ENCODE results near the gene LYRM1. TPM values are rescaled to one million over a fixed set of nuclear protein-coding genes. Genes with fewer than 3 reads are reported as not detected.

LYRM1 gene
- total and polyA plus RNA-seq, 10 of the 15 experiments (the other 5 are each of a cell fraction or from before 2014, with no cell fraction given), result 18.4 to 54.4 (median 38.0) TPM

- TF ChIP-seq ZNF592 (IDR thresholded peaks at IDR 0.05) (no peak), NFYB (IDR thresholded peaks at IDR 0.05; ENCODE audit: insufficient read depth, low read depth, low read length) (no peak), ZNF24 (IDR thresholded peaks at IDR 0.05) (no peak), SMARCA5 (IDR thresholded peaks at IDR 0.05) (no peak)
Observed at GRCh38 chr16:20865420-20866131, 35.0 kb upstream of the LYRM1 start (continued).

GRCh38 chr16:20866145-20866772 is 34.3 kb upstream of the LYRM1 start:
- no peak for FAIRE-seq
- RAD21 ChIA-PET (ENCODE audit: unreplicated experiment), result interaction anchor here (0.9 to 6.0 kb wide), 8 partner anchors 8 to 435 kb away, joined by 3 to 48 read pairs (median 8); partner anchors contain the start of genes DCUN1D3 and LYRM1

More at GRCh38 chr16:20866145-20866772, 34.3 kb upstream of the LYRM1 start:
- Histone ChIP-seq H2AFZ (ENCODE audit: control insufficient read depth, low read depth, low read length) (peak overlapping the region; percentile 64; the same call in 1 of the 2 replicates), H3K4me1 (ENCODE audit: control insufficient read depth, insufficient read depth, low read length) (peaks cover 28% of the 10 kb centered on the region), H3K79me2 (ENCODE audit: control insufficient read depth, insufficient read depth, low read length) (peaks cover 16% of the 10 kb centered on the region), H3K9ac (ENCODE audit: control insufficient read depth, insufficient read depth, low read length) (peak overlapping the region; percentile 59), H3K9me3 (replicated peaks; ENCODE audit: control insufficient read depth, insufficient read depth, low read length) (no peaks in the 10 kb centered on the region), H3K27me3 (replicated peaks in 1 of 2; ENCODE audit: control insufficient read depth in 2 of 2, insufficient read depth in 2 of 2, low read length in 1 of 2) (no peaks in the 10 kb centered on the region), H3K4me2 (ENCODE audit: control insufficient read depth, insufficient read depth) (peak overlapping the region; percentile 81), H4K20me1 (ENCODE audit: control insufficient read depth, insufficient read depth) (no peaks in the 10 kb centered on the region), H3K36me3 (ENCODE audit: control insufficient read depth in 2 of 2, insufficient read depth in 2 of 2, low read length in 1 of 2) (peaks cover 0 to 3% of the 10 kb centered on the region in 2 experiments; a peak in 3 of 4 replicates), H3K4me3 (no peak overlapping the region), H3K27ac (ENCODE audit: control insufficient read depth, insufficient read depth) (peak overlapping the region; percentile 98)
- in situ Hi-C loops (cut with MboI) (no loop called here), intact Hi-C loops (cut with micrococcal nuclease; ENCODE audit: unreplicated experiment) (no loop called here)
- POLR2A ChIA-PET, result interaction anchor here (0.9 to 5.3 kb wide), 6 partner anchors 8 to 62 kb away, joined by 3 to 44 read pairs (median 6); partner anchors contain the start of gene LYRM1
- CTCF ChIA-PET, result interaction anchor here (0.7 to 6.8 kb wide), 9 partner anchors 9 to 218 kb away, joined by 3 to 51 read pairs (median 6); partner anchors contain the start of genes DCUN1D3, ERI2, LYRM1 and REXO5
- BruUV-seq (replicated peaks), result TSS peak; percentile 92
- TF ChIP-seq GABPA (IDR thresholded peaks at IDR 0.05; ENCODE audit: low read depth), result no peak
- TF ChIP-seq SREBF2 (IDR thresholded peaks at IDR 0.05; ENCODE audit: low read length), result no peak
- no peak for TF ChIP-seq ZSCAN29 (IDR thresholded peaks at IDR 0.05)
- peak; percentile 38; the same call in 1 of the 2 replicates for TF ChIP-seq POLR2AphosphoS5 (IDR thresholded peaks at IDR 0.05; ENCODE audit: low read length)
- peak in 1 of 2 experiments; percentile 8; a peak in 1 of 4 replicates for TF ChIP-seq EP300 (IDR thresholded peaks at IDR 0.05; ENCODE audit: borderline replicate concordance in 1 of 2, control insufficient read depth in 1 of 2, low read depth in 2 of 2, low read length in 2 of 2)
- TF ChIP-seq SP1 (IDR thresholded peaks at IDR 0.05; ENCODE audit: low read depth, low read length), result no peak
- TF ChIP-seq NFIC (IDR thresholded peaks at IDR 0.05; ENCODE audit: low read depth, low read length), result peak; percentile 5; the same call in 1 of the 2 replicates
- TF ChIP-seq JUNB (IDR thresholded peaks at IDR 0.05), result no peak
- no peak; the same call in 1 of the 2 replicates for TF ChIP-seq IKZF1 (conservative IDR thresholded peaks at IDR 0.05)
- DNase-seq (ENCODE audit: low read depth, low spot score), result no peak
- SMC1A ChIA-PET (ENCODE audit: uncharacterized antibody, unreplicated experiment), result interaction anchor here (0.9 to 6.1 kb wide), 9 partner anchors 10 to 102 kb away, joined by 3 to 83 read pairs (median 15); partner anchors contain the start of genes DCUN1D3 and LYRM1
- WGBS (ENCODE audit: insufficient coverage, insufficient replicate concordance, low lambda C conversion rate, missing lambda C conversion rate), result 49% methylated on average over 6 of the region's 6 CpGs
- ATAC-seq, result peak; percentile 44

All from GM12878 (cell line).